ENCODE data around the gene RERG.

RERG gene

GRCh38 chr12:15188127-15188526 is 33.1 kb downstream of the RERG start:
- no peaks in the 10 kb centered on the region for H3K9me2 ChIP-seq (replicated peaks; ENCODE audit: insufficient read depth, low read length)
- H3K4me3 ChIP-seq (ENCODE audit: insufficient read depth, low read length, poor library complexity, severe bottlenecking): no peak overlapping the region
- no peaks in the 10 kb centered on the region for H4K20me1 ChIP-seq (ENCODE audit: low read depth, low read length)
- H3F3A ChIP-seq (ENCODE audit: insufficient read depth): no peaks in the 10 kb centered on the region
- no peaks in the 10 kb centered on the region for H3K9me3 ChIP-seq (ENCODE audit: insufficient read depth, low read length)
- H3K4me2 ChIP-seq (ENCODE audit: low read depth, low read length, poor library complexity, severe bottlenecking): no peak overlapping the region
- H3K36me3 ChIP-seq (ENCODE audit: low read length): no peaks in the 10 kb centered on the region
- no peak overlapping the region for H3K9ac ChIP-seq (ENCODE audit: low read length)
- no peak overlapping the region for H3K27ac ChIP-seq (ENCODE audit: low read depth, low read length)
- no peak overlapping the region for H2AFZ ChIP-seq (ENCODE audit: low read depth, low read length, severe bottlenecking)
- H3K27me3 ChIP-seq (ENCODE audit: low read length): no peaks in the 10 kb centered on the region
- TF ChIP-seq CTCF (IDR thresholded peaks at IDR 0.05; ENCODE audit: insufficient read depth, low read length, poor library complexity, severe bottlenecking): no peak
- TF ChIP-seq EZH2phosphoT487 (conservative IDR thresholded peaks at IDR 0.05; ENCODE audit: low read length): no peak
- H3K79me2 ChIP-seq (ENCODE audit: insufficient read depth, low read length): no peaks in the 10 kb centered on the region

GRCh38 chr12:15186597-15186996 is 34.6 kb downstream of the RERG start:
- H3K27me3 ChIP-seq (ENCODE audit: low read length): no peaks in the 10 kb centered on the region
- H2AFZ ChIP-seq (ENCODE audit: low read depth, low read length, severe bottlenecking): no peak overlapping the region
- TF ChIP-seq EZH2phosphoT487 (conservative IDR thresholded peaks at IDR 0.05; ENCODE audit: low read length) (no peak), CTCF (IDR thresholded peaks at IDR 0.05; ENCODE audit: insufficient read depth, low read length, poor library complexity, severe bottlenecking) (no peak)
- no peaks in the 10 kb centered on the region for H3K36me3 ChIP-seq (ENCODE audit: low read length)
- no peak overlapping the region for H3K4me3 ChIP-seq (ENCODE audit: insufficient read depth, low read length, poor library complexity, severe bottlenecking)
- no peak overlapping the region for H3K27ac ChIP-seq (ENCODE audit: low read depth, low read length)
- H3K9me2 ChIP-seq (replicated peaks; ENCODE audit: insufficient read depth, low read length): no peaks in the 10 kb centered on the region
- no peak overlapping the region for H3K9ac ChIP-seq (ENCODE audit: low read length)
- H3K9me3 ChIP-seq (ENCODE audit: insufficient read depth, low read length): no peaks in the 10 kb centered on the region
- no peaks in the 10 kb centered on the region for H3F3A ChIP-seq (ENCODE audit: insufficient read depth)
- H3K79me2 ChIP-seq (ENCODE audit: insufficient read depth, low read length): no peaks in the 10 kb centered on the region
- no peaks in the 10 kb centered on the region for H4K20me1 ChIP-seq (ENCODE audit: low read depth, low read length)
- no peak overlapping the region for H3K4me2 ChIP-seq (ENCODE audit: low read depth, low read length, poor library complexity, severe bottlenecking)

DNA sequence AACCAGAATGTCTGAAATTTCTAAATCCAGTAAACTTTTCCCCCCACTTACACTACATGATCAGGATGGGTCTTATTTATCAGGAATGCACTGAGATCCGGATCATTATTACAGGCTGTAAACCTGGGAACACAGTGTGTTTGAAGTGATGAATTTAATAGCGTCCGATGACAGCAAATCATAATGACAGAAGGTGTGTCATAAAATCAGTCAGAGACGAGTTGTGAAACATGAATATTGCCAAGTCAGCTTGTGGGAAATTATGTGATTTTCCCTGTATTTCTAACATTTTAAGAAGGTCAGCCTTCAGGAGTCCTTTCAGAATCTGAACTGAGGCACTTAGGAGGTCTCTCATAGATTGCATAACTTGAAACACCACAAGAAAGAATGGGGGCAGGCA is 36.7 kb downstream of the RERG start:
- Histone ChIP-seq H3K27me3 (ENCODE audit: low read length) (no peaks in the 10 kb centered on the region), H2AFZ (ENCODE audit: low read depth, low read length, severe bottlenecking) (no peak overlapping the region), H3K36me3 (ENCODE audit: low read length) (no peaks in the 10 kb centered on the region), H3K4me2 (ENCODE audit: low read depth, low read length, poor library complexity, severe bottlenecking) (no peak overlapping the region), H3K27ac (ENCODE audit: low read depth, low read length) (no peak overlapping the region), H3K9me3 (ENCODE audit: insufficient read depth, low read length) (no peaks in the 10 kb centered on the region), H3K9ac (ENCODE audit: low read length) (no peak overlapping the region), H4K20me1 (ENCODE audit: low read depth, low read length) (no peaks in the 10 kb centered on the region), H3K4me3 (ENCODE audit: insufficient read depth, low read length, poor library complexity, severe bottlenecking) (no peak overlapping the region), H3F3A (ENCODE audit: insufficient read depth) (no peaks in the 10 kb centered on the region), H3K79me2 (ENCODE audit: insufficient read depth, low read length) (no peaks in the 10 kb centered on the region), H3K9me2 (replicated peaks; ENCODE audit: insufficient read depth, low read length) (no peaks in the 10 kb centered on the region)
- TF ChIP-seq EZH2phosphoT487 (conservative IDR thresholded peaks at IDR 0.05; ENCODE audit: low read length): no peak
- TF ChIP-seq CTCF (IDR thresholded peaks at IDR 0.05; ENCODE audit: insufficient read depth, low read length, poor library complexity, severe bottlenecking): no peak

- Histone ChIP-seq H3K4me2 (ENCODE audit: low read depth, low read length, poor library complexity, severe bottlenecking) (no peak overlapping the region), H3K27me3 (ENCODE audit: low read length) (no peaks in the 10 kb centered on the region), H3K9me2 (replicated peaks; ENCODE audit: insufficient read depth, low read length) (no peaks in the 10 kb centered on the region), H3F3A (ENCODE audit: insufficient read depth) (no peaks in the 10 kb centered on the region), H3K79me2 (ENCODE audit: insufficient read depth, low read length) (no peaks in the 10 kb centered on the region), H3K4me3 (ENCODE audit: insufficient read depth, low read length, poor library complexity, severe bottlenecking) (no peak overlapping the region), H3K36me3 (ENCODE audit: low read length) (no peaks in the 10 kb centered on the region), H4K20me1 (ENCODE audit: low read depth, low read length) (no peaks in the 10 kb centered on the region), H2AFZ (ENCODE audit: low read depth, low read length, severe bottlenecking) (no peak overlapping the region), H3K9ac (ENCODE audit: low read length) (no peak overlapping the region), H3K27ac (ENCODE audit: low read depth, low read length) (no peak overlapping the region), H3K9me3 (ENCODE audit: insufficient read depth, low read length) (no peaks in the 10 kb centered on the region)
- TF ChIP-seq EZH2phosphoT487 (conservative IDR thresholded peaks at IDR 0.05; ENCODE audit: low read length) (no peak), CTCF (IDR thresholded peaks at IDR 0.05; ENCODE audit: insufficient read depth, low read length, poor library complexity, severe bottlenecking) (no peak)
Observed at GRCh38 chr12:15183821-15184220, 37.4 kb downstream of the RERG start.

Measured in SU-DHL-6 (cell line).